A673 (cell line): ENCODE results near the gene TMEM108. TPM values are rescaled to one million over a fixed set of nuclear protein-coding genes. Genes with fewer than 3 reads are reported as not detected.
A peak's percentile ranks its signal among the peaks of the same experiment; 100 is the strongest.

Source experiments
- BruUV-seq: library from RNA; stranded (reverse); fragments of 400-500 nt; replicated peaks from 2 replicates; lab custom pipeline; 2021; lab: Mats Ljungman, UMichigan
- CTCF ChIA-PET: fragments of 300-600 bp; sonication (Branson Sonifier 250); formaldehyde crosslinking; loops from one replicate; lab custom pipeline; 2022; ENCODE audit warnings: antibody characterized with exemption; lab: Charles Lee
- POLR2A ChIA-PET: fragments of 300-600 bp; sonication (Branson Sonifier 250); formaldehyde crosslinking; loops from one replicate; lab custom pipeline; 2022; ENCODE audit warnings: antibody characterized with exemption; ENCODE audit not compliant: low non-redundant PET; lab: Charles Lee
- DNase-seq: peaks from one replicate; pipeline ENCODE4 v3.0.0-alpha.2; 2015; ENCODE audit warnings: low spot score
- H3K27ac ChIP-seq: fragments of 200-600 bp; sonication (generic); 2 replicates; pipeline ENCODE4 v1.5.1; 2016; ENCODE audit warnings: mixed run types, low read depth, mild to moderate bottlenecking, mixed read lengths, antibody characterized with exemption, low read length; ENCODE audit not compliant: poor library complexity, severe bottlenecking
- H3K27me3 ChIP-seq: fragments of 200-600 bp; sonication (generic); replicated peaks from 2 replicates; pipeline ENCODE4 v1.6.1; 2017; ENCODE audit warnings: mixed run types, low read depth, mild to moderate bottlenecking, mixed read lengths, antibody characterized with exemption, low read length; ENCODE audit not compliant: insufficient read depth, poor library complexity
- H3K36me3 ChIP-seq: fragments of 200-600 bp; sonication (generic); 2 replicates; pipeline ENCODE4 v1.6.1; 2016; ENCODE audit warnings: mixed run types, mild to moderate bottlenecking, mixed read lengths, antibody characterized with exemption, low read length; ENCODE audit not compliant: insufficient read depth, poor library complexity, severe bottlenecking
- H3K4me1 ChIP-seq: fragments of 200-600 bp; sonication (generic); 2 replicates; pipeline ENCODE4 v1.6.1; 2017; ENCODE audit warnings: mixed run types, mild to moderate bottlenecking, mixed read lengths, antibody characterized with exemption, low read length; ENCODE audit not compliant: insufficient read depth, poor library complexity, severe bottlenecking
- H3K4me3 ChIP-seq: fragments of 200-600 bp; sonication (generic); 2 replicates; pipeline ENCODE4 v1.5.1; 2016; ENCODE audit warnings: low read depth, mixed run types, mild to moderate bottlenecking, mixed read lengths, low read length; ENCODE audit not compliant: poor library complexity, severe bottlenecking
- H3K9me3 ChIP-seq: fragments of 200-600 bp; sonication (generic); 2 replicates; pipeline ENCODE4 v1.6.1; 2016; ENCODE audit warnings: mixed run types, low read depth, mild to moderate bottlenecking, mixed read lengths, antibody characterized with exemption, low read length; ENCODE audit not compliant: poor library complexity, severe bottlenecking
- CTCF ChIP-seq: fragments of 300-800, 200-600 bp; sonication (generic); conservative IDR thresholded peaks from 2 replicates; pipeline ENCODE4 v1.5.1; 2017; ENCODE audit warnings: low read depth, mild to moderate bottlenecking, antibody characterized with exemption, low read length, moderate library complexity, mixed read lengths
- EZH2 ChIP-seq: fragments of 200-600 bp; sonication (generic); IDR thresholded peaks from 2 replicates; pipeline ENCODE4 v1.6.1; 2017; ENCODE audit warnings: borderline replicate concordance, low read depth, mild to moderate bottlenecking, mixed read lengths, antibody characterized with exemption, low read length; ENCODE audit not compliant: poor library complexity, severe bottlenecking
- intact Hi-C: fragments of 100-400 bp; cut with micrococcal nuclease; formaldehyde crosslinking; loops from one replicate; pipeline ENCODE4 v1.10.0; 2022; ENCODE audit not compliant: unreplicated experiment
- total RNA-seq: library from RNA; stranded (reverse); gene quantifications from 2 replicates; pipeline ENCODE4 v1.2.3, GENCODE V29; 2021

Gene TMEM108
- total RNA-seq, 1 experiment from 2014 or later, result 0.30 TPM

GRCh38 chr3:133211449-133211848 lies 173.3 kb downstream of the TMEM108 start:
- POLR2A ChIA-PET, result no interaction called here
- no peak overlapping the region for H3K4me3 ChIP-seq
- TF ChIP-seq CTCF, result no peak
- no peaks in the 10 kb centered on the region for H3K27me3 ChIP-seq
- H3K27ac ChIP-seq, result no peak overlapping the region
- intact Hi-C loops, result no loop called here
- no TSS peak for BruUV-seq
- H3K9me3 ChIP-seq, result no peaks in the 10 kb centered on the region
- DNase-seq, result peak; percentile 90
- CTCF ChIA-PET, result no interaction called here
- H3K36me3 ChIP-seq, result no peaks in the 10 kb centered on the region
- H3K4me1 ChIP-seq, result peaks cover 33% of the 10 kb centered on the region

GRCh38 chr3:133211856-133212255 lies 173.7 kb downstream of the TMEM108 start:
- no peak overlapping the region for H3K4me3 ChIP-seq
- H3K27ac ChIP-seq, result no peak overlapping the region
- intact Hi-C loops, result no loop called here
- H3K36me3 ChIP-seq, result no peaks in the 10 kb centered on the region
- no TSS peak for BruUV-seq
- TF ChIP-seq CTCF (no peak), EZH2 (no peak)
- DNase-seq, result peak; percentile 22
- H3K27me3 ChIP-seq, result no peaks in the 10 kb centered on the region
- peaks cover 33% of the 10 kb centered on the region for H3K4me1 ChIP-seq
- ChIA-PET POLR2A (no interaction called here), CTCF (no interaction called here)
- H3K9me3 ChIP-seq, result no peaks in the 10 kb centered on the region

- DNase-seq, result peak; percentile 24
- intact Hi-C loops, result no loop called here
- H3K4me1 ChIP-seq, result peaks cover 33% of the 10 kb centered on the region
- no peak overlapping the region for H3K27ac ChIP-seq
- no peaks in the 10 kb centered on the region for H3K27me3 ChIP-seq
- no peaks in the 10 kb centered on the region for H3K36me3 ChIP-seq
- peaks cover 8% of the 10 kb centered on the region for H3K9me3 ChIP-seq
- BruUV-seq, result no TSS peak
- TF ChIP-seq EZH2 (no peak), CTCF (no peak)
- no peak overlapping the region for H3K4me3 ChIP-seq
- POLR2A ChIA-PET, result no interaction called here
- CTCF ChIA-PET, result no interaction called here
These were observed 175.7 kb downstream of the TMEM108 start for GRCh38 chr3:133213937-133214336.
